Spleen (tissue), 11 donors: ENCODE results near the gene SLC16A1. TPM values are rescaled to one million over a fixed set of nuclear protein-coding genes. Genes with fewer than 3 reads are reported as not detected.
"Not testable (repeated sequence)": the region's sequence is repeated elsewhere in the genome, so short reads cannot be mapped to it uniquely, and the experiment has no call there.

Experiments used
- DNase-seq: peaks from one replicate; pipeline ENCODE4 v3.0.0-alpha.2; 2020
- H3K27ac ChIP-seq, 8 donors: fragments of 200-600 bp; sonication (generic) in 7 of 8; 1 replicate in 4 of 8; 2 replicates in 4 of 8; pipeline versions ENCODE4 v1.5.0 to v1.8.0; 2016 to 2021; ENCODE audit warnings: inconsistent platforms in 4 of 8, mild to moderate bottlenecking in 4 of 8, moderate library complexity in 1 of 8
- H3K27me3 ChIP-seq, 7 donors: fragments of 200-600 bp; sonication (generic) in 6 of 7; replicated peaks in 1 of 7; 1 replicate in 4 of 7; 2 replicates in 3 of 7; pipeline versions ENCODE4 v1.5.0 to v1.8.0; 2016 to 2021; ENCODE audit warnings: inconsistent platforms in 3 of 7, mild to moderate bottlenecking in 1 of 7
- H3K36me3 ChIP-seq, 6 donors: fragments of 200-600 bp; sonication (generic) in 5 of 6; 1 replicate in 4 of 6; 2 replicates in 2 of 6; pipeline versions ENCODE4 v1.5.0 to v1.8.0; 2016 to 2021; ENCODE audit warnings: inconsistent platforms in 2 of 6
- H3K4me1 ChIP-seq, 6 donors: fragments of 200-600 bp; sonication (generic) in 5 of 6; 1 replicate in 3 of 6; 2 replicates in 3 of 6; pipeline versions ENCODE4 v1.5.0 to v1.8.0; 2016 to 2021; ENCODE audit warnings: inconsistent platforms in 3 of 6
- H3K4me3 ChIP-seq, 8 donors: fragments of 200-600 bp; sonication (generic) in 7 of 8; 1 replicate in 4 of 8; 2 replicates in 4 of 8; pipeline versions ENCODE4 v1.5.0 to v1.8.0; 2016 to 2021; ENCODE audit warnings: inconsistent platforms in 4 of 8, mild to moderate bottlenecking in 4 of 8, moderate library complexity in 2 of 8
- H3K9me3 ChIP-seq, 8 donors: fragments of 200-600 bp; sonication (generic) in 7 of 8; 1 replicate in 4 of 8; 2 replicates in 4 of 8; pipeline versions ENCODE4 v1.5.0 to v1.8.0; 2016 to 2021; ENCODE audit warnings: inconsistent platforms in 4 of 8
- CTCF ChIP-seq, 11 experiments: fragments of 200-600 bp in 7 of 11; fragments of 450-650 bp in 4 of 11; sonication (generic) in 4 of 11; IDR thresholded peaks in 8 of 11; conservative IDR thresholded peaks in 3 of 11; 1 replicate in 7 of 11; 2 replicates in 4 of 11; pipeline versions ENCODE4 v1.4.0 to v1.8.0; 2016 to 2021; ENCODE audit warnings: antibody characterized with exemption in 11 of 11, inconsistent platforms in 4 of 11, mild to moderate bottlenecking in 1 of 11
- POLR2A ChIP-seq, 3 donors: fragments of 450-650 bp; IDR thresholded peaks; one replicate each; pipeline ENCODE4 v1.5.1; 2017; ENCODE audit warnings: antibody characterized with exemption in 3 of 3, mild to moderate bottlenecking in 1 of 3
- POLR2AphosphoS5 ChIP-seq, 3 donors: sonication (generic); formaldehyde crosslinking; IDR thresholded peaks; one replicate each; pipeline ENCODE4 v1.5.1; 2017; ENCODE audit warnings: antibody characterized with exemption in 3 of 3
- WGBS, 5 donors: extraction: QIAGEN DNeasy Blood & Tissue Kit in 3 of 5; methylation state at CpG; one replicate each; pipeline versions ENCODE4 v1.1.5 to v1.1.7; 2013 to 2018; 5-methylcytosine and 5-hydroxymethylcytosine counted together
- intact Hi-C: fragments of 100-400 bp; cut with DNase I; formaldehyde crosslinking; loops from one replicate; pipeline ENCODE4 v1.15.0; 2023; ENCODE audit warnings: low total_unique reads
- polyA plus RNA-seq, 3 donors: library from polyadenylated mRNA; stranded (reverse); fragments of 200-250 nt; gene quantifications; one replicate each; pipeline ENCODE4 v1.2.1, GENCODE V29; 2013
- total RNA-seq, 7 donors: library from RNA; depleted of rRNA in 3 of 7; stranded (reverse); fragments of >200 nt in 3 of 7; fragmentation: NEBNext Ultra II Directional in 4 of 7; extraction: Animal tissue kit (Norgen Biotek cat#: 25700) in 4 of 7; gene quantifications; one replicate each; pipeline versions ENCODE4 v1.1.0 to v1.2.1, GENCODE V29; 2016 to 2021
- donor health status: healthy with polysubstance abuse.
- donor health status: DM: no; HTN: no; CAD: no; lungs with moderate emphysema.
- donor health status: DM: no; HTN: no; CAD: no.
- donor health status: Bipolar disorder and iron deficiency.
- donor health status: healthy.
- donor health status: DM: no; HTN: no; CAD: no.
- donor health status: DM: yes; HTN: yes; CAD: no.

The SLC16A1 gene
- total and polyA plus RNA-seq, 10 donors: 2.9 to 24.6 (median 18.2) TPM

DNA sequence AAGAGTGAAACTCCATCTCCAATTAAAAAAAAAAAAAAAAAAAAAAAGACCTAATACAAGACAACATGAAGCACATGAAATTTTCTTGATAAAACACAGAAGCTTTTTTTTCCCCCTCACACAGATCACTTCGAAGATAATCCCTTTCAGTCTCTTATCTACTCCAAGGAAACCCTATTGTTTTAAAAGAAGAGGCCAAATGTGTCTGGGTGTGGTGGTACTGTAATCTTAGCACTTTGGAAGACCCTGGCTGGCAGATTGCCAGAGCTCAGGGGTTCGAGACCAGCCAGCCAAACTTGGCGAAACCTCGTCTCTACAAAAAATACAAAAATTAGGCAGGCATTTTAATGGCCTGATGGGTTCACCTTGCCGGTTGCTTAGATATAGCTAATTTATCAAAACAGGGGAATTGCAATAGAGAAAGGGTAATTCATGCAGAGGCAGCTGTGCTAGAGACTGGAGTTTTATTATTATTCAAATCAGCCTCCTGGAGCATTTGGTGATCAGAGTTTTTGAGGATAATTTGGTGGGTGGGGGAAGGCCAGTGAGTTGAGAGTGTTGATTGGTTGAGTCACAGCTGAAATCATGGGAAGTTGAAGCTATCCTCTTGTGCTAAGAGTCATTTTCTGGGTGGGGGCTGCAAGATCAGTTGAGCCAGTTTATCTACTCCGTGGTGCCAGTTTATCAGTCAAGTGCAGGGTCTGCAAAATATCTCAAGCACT, 62.5 kb downstream of the SLC16A1 start:
- no peak overlapping the region for H3K4me3 ChIP-seq
- intact Hi-C loops: no loop called here
- no peak for DNase-seq
- no peaks in the 10 kb centered on the region for H3K36me3 ChIP-seq
- H3K4me1 ChIP-seq: no peaks in the 10 kb centered on the region
- 84 to 95% (median 92%) methylated on average over 6 of the region's 6 CpGs for WGBS, 5 donors
- no peak for TF ChIP-seq POLR2AphosphoS5 (IDR thresholded peaks at IDR 0.05)
- no peak for TF ChIP-seq POLR2A (IDR thresholded peaks at IDR 0.05)
- TF ChIP-seq CTCF (IDR thresholded peaks at IDR 0.05 in 8 of 11, conservative IDR thresholded peaks at IDR 0.05 in 3 of 11): no peak
- H3K27me3 ChIP-seq: no peaks in the 10 kb centered on the region
- H3K27ac ChIP-seq: no peak overlapping the region
- peaks cover 4 to 44% (median 37%) of the 10 kb centered on the region in 8 donors for H3K9me3 ChIP-seq

- 92 to 97% (median 93%) methylated on average over 9 of the region's 9 CpGs for WGBS, 5 donors
- not testable (repeated sequence) for H3K27me3 ChIP-seq, H3K4me3 ChIP-seq, H3K36me3 ChIP-seq, H3K27ac ChIP-seq, H3K4me1 ChIP-seq, DNase-seq
- peaks cover 0 to 22% (median 16%) of the 10 kb centered on the region in 8 donors for H3K9me3 ChIP-seq
- intact Hi-C loops: loop anchor here (10.0 kb wide), 1 partner anchor 155 kb away; no protein-coding TSS in a partner anchor
These were observed 66.1 kb downstream of the SLC16A1 start for GRCh38 chr1:112889906-112890305.

GRCh38 chr1:112889052-112889768, 66.8 kb downstream of the SLC16A1 start:
- Histone ChIP-seq H3K27me3 (no peaks in the 10 kb centered on the region), H3K4me3 (no peak overlapping the region), H3K27ac (no peak overlapping the region), H3K36me3 (no peaks in the 10 kb centered on the region), H3K9me3 (peaks cover 0 to 15% (median 9%) of the 10 kb centered on the region in 8 donors), H3K4me1 (no peaks in the 10 kb centered on the region)
- DNase-seq: no peak
- 42 to 87% (median 48%) methylated on average over 2 of the region's 2 CpGs for WGBS, 5 donors
- intact Hi-C loops: loop anchor here (10.0 kb wide), 1 partner anchor 156 kb away; no protein-coding TSS in a partner anchor
- TF ChIP-seq POLR2A (IDR thresholded peaks at IDR 0.05): no peak
- no peak for TF ChIP-seq CTCF (IDR thresholded peaks at IDR 0.05 in 8 of 11, conservative IDR thresholded peaks at IDR 0.05 in 3 of 11)
- TF ChIP-seq POLR2AphosphoS5 (IDR thresholded peaks at IDR 0.05): no peak

DNA sequence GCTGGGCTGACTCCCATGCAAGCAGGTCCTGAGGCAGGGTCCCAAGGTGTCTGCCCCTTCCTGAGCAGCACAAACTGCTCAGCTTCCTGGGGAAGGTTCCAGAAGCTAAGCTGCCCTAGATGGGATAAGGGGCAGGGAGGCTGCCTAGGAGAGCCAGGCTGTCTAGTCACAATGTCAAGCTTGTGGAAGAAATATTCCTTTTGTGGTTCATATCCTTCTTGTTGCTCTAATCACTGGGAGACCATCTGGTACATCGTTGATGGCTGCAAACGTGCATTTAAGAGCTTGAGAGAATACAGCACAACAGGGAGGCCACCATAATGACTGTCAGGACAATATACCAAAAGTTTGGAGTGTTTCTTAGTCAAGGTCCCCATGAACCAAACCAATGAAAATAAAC, 67.4 kb downstream of the SLC16A1 start:
- intact Hi-C loops: loop anchor here (10.0 kb wide), 1 partner anchor 156 kb away; no protein-coding TSS in a partner anchor
- H3K27ac ChIP-seq: no peak overlapping the region
- no peak overlapping the region for H3K4me3 ChIP-seq
- TF ChIP-seq POLR2AphosphoS5 (IDR thresholded peaks at IDR 0.05) (no peak), CTCF (IDR thresholded peaks at IDR 0.05 in 8 of 11, conservative IDR thresholded peaks at IDR 0.05 in 3 of 11) (no peak), POLR2A (IDR thresholded peaks at IDR 0.05) (no peak)
- no peak for DNase-seq
- WGBS, 5 donors: 56 to 78% (median 65%) methylated on average over 2 of the region's 2 CpGs
- peaks cover 0 to 10% (median 5%) of the 10 kb centered on the region in 8 donors for H3K9me3 ChIP-seq
- H3K4me1 ChIP-seq: no peaks in the 10 kb centered on the region
- no peaks in the 10 kb centered on the region for H3K27me3 ChIP-seq
- H3K36me3 ChIP-seq: no peaks in the 10 kb centered on the region
